ENCODE results near the gene NLGN1. TPM values are rescaled to one million over a fixed set of nuclear protein-coding genes. Genes with fewer than 3 reads are reported as not detected.
"Not testable (repeated sequence)": the region's sequence is repeated elsewhere in the genome, so short reads cannot be mapped to it uniquely, and the experiment has no call there.

NLGN1 gene
- total RNA-seq, 1 donor from 2014 or later, result 5.7 TPM

DNA sequence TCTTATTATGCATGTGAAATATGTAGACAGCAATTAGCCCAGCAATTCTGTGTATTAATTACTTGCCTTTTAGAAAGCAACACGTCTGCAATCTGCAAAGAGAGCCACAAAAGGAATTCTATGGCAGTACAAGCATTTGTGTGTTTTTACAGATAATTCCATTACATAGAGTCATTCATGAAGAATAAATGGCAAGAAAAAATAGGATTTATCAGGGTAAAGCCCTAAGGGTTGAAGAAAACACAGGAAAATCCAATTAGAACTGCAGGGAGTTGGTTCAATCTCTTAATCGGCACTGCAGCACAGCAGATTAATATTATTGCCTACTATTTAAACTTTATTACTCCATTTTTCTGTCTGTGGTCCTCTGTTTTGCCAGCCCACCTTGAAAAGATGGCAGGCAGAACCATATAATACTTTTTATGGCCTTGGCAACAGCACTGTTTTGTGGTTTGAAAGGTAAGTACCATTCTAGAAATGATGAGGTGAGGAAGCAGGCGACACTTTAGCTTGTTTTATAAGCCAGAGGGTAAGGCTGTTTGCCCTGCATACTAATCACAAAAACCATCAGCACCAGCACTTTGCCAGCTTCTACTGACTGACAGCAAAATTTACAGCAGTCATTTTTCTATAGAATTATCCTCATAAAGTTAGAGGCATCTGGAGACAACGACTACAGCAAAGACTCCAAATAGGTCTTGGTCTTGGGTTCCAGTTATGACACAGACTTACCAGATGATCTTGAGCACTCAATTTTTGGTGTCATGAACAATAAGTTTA lies 823.4 kb downstream of the NLGN1 start:
- Histone ChIP-seq H3K4me3 (ENCODE audit: low read length in 3 of 3) (no peak overlapping the region), H3K4me1 (ENCODE audit: control insufficient read depth in 3 of 3, insufficient read depth in 3 of 3, low read length in 3 of 3) (no peaks in the 10 kb centered on the region), H3K27me3 (ENCODE audit: control insufficient read depth in 3 of 3, insufficient read depth in 3 of 3, low read length in 3 of 3) (no peaks in the 10 kb centered on the region), H3K27ac (ENCODE audit: low read depth, low read length) (no peak overlapping the region), H3K9ac (ENCODE audit: low read depth in 1 of 3, low read length in 3 of 3) (no peak overlapping the region), H3K36me3 (ENCODE audit: control insufficient read depth in 3 of 3, insufficient read depth in 3 of 3, low read length in 3 of 3) (no peaks in the 10 kb centered on the region), H3K9me3 (ENCODE audit: control insufficient read depth in 3 of 3, low read length in 3 of 3) (no peaks in the 10 kb centered on the region)

DNA sequence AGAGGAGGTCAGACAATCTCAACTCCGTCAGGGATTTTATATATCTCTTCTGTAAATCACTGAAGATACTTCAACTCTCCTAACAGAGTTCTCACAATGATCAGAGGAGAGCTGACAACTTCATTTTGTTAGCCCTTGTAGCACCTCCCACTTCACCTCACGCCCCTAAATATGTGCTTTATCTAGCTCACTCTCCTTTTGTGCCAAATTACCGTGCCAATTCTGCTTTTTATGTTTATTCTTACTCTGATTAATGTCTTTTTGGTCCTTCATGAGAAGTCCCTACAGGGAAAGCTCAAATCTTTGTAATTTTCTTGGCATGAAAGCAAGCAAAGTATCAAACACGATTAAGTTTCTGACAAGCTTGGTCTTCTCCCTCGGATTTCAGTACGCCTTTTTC lies 825.5 kb downstream of the NLGN1 start:
- Histone ChIP-seq H3K27me3 (ENCODE audit: control insufficient read depth in 3 of 3, insufficient read depth in 3 of 3, low read length in 3 of 3) (no peaks in the 10 kb centered on the region), H3K4me1 (ENCODE audit: control insufficient read depth in 3 of 3, insufficient read depth in 3 of 3, low read length in 3 of 3) (no peaks in the 10 kb centered on the region), H3K36me3 (ENCODE audit: control insufficient read depth in 3 of 3, insufficient read depth in 3 of 3, low read length in 3 of 3) (no peaks in the 10 kb centered on the region), H3K27ac (ENCODE audit: low read depth, low read length) (no peak overlapping the region), H3K9me3 (ENCODE audit: control insufficient read depth in 3 of 3, low read length in 3 of 3) (no peaks in the 10 kb centered on the region), H3K9ac (ENCODE audit: low read depth in 1 of 3, low read length in 3 of 3) (no peak overlapping the region), H3K4me3 (ENCODE audit: low read length in 3 of 3) (no peak overlapping the region)

DNA sequence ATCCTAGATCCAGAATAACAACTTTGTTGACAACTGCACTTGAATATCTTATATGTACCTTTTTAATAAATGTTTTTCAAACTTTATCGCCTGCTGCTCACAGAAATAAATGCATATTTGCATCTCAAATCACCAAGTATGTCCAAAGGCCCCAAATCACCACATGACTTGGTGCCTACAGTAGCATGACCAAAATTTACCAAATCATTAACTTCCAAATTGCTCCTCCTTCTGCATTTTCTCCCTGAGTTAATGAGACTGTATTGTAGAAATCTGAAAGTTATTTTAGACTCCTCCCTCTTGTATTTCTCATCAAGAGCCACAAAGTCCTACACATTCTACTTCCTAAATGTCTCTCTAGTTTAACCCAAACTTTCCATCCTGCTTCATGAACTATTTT lies 826.1 kb downstream of the NLGN1 start:
- Histone ChIP-seq H3K9ac (ENCODE audit: low read depth in 1 of 3, low read length in 3 of 3) (no peak overlapping the region), H3K9me3 (ENCODE audit: control insufficient read depth in 3 of 3, low read length in 3 of 3) (no peaks in the 10 kb centered on the region), H3K4me3 (ENCODE audit: low read length in 3 of 3) (no peak overlapping the region), H3K27ac (ENCODE audit: low read depth, low read length) (no peak overlapping the region), H3K36me3 (ENCODE audit: control insufficient read depth in 3 of 3, insufficient read depth in 3 of 3, low read length in 3 of 3) (no peaks in the 10 kb centered on the region), H3K27me3 (ENCODE audit: control insufficient read depth in 3 of 3, insufficient read depth in 3 of 3, low read length in 3 of 3) (no peaks in the 10 kb centered on the region), H3K4me1 (ENCODE audit: control insufficient read depth in 3 of 3, insufficient read depth in 3 of 3, low read length in 3 of 3) (no peaks in the 10 kb centered on the region)

DNA sequence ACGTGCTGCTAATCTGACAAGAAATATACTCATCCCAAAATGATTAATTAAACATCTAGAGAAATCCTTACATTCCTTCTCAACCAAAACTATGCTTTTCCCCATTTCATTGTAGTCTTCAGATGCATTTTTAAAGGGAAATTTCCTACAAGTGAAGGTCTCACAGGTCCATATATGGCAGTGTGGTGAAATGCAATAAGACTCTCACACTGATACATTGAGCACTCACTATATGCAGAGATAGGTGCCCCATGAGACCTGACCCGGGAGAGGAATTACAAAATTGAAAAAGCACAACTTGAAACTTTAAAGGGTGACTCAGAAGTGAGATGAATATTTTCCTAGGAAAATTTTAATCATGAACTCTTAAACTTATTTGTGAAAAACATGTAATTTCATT lies 832.4 kb downstream of the NLGN1 start:
- H3K27ac ChIP-seq (ENCODE audit: low read depth, low read length), result no peak overlapping the region

DNA sequence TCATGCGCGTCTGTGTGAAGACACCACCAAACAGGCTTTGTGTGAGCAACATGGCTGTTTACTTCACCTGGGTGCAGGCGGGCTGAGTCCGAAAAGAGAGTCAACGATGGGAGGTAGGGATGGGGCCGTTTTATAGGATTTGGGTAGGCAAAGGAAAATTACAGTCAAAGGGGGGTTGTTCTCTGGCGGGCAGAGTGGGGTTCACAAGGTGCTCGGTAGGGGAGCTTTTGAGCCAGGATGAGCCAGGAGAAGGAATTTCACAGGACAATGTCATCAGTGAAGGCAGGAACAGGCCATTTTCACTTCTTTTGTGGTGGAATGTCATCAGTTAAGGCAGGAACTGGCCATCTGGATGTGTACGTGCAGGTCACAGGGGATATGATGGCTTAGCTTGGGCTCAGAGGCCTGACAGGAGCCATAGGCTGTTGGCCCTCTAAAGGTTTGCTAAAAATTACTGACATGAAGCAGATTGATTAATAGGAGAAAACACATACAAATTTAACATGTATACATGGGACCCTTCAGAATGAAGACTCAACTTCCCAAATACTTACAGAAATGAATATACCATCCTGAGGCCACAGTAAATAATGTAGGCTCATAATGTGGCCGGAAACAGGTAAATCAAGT lies 834.6 kb downstream of the NLGN1 start:
- not testable (repeated sequence) for H3K4me3 ChIP-seq (ENCODE audit: low read length in 3 of 3); H3K36me3 ChIP-seq (ENCODE audit: control insufficient read depth in 3 of 3, insufficient read depth in 3 of 3, low read length in 3 of 3); H3K27me3 ChIP-seq (ENCODE audit: control insufficient read depth in 3 of 3, insufficient read depth in 3 of 3, low read length in 3 of 3); H3K9me3 ChIP-seq (ENCODE audit: control insufficient read depth in 3 of 3, low read length in 3 of 3); H3K27ac ChIP-seq (ENCODE audit: low read depth, low read length); H3K9ac ChIP-seq (ENCODE audit: low read depth in 1 of 3, low read length in 3 of 3); H3K4me1 ChIP-seq (ENCODE audit: control insufficient read depth in 3 of 3, insufficient read depth in 3 of 3, low read length in 3 of 3)

More for the DNA sequence above, 832.4 kb downstream of the NLGN1 start:
- no peaks in the 10 kb centered on the region for H3K27me3 ChIP-seq (ENCODE audit: control insufficient read depth in 3 of 3, insufficient read depth in 3 of 3, low read length in 3 of 3)
- no peaks in the 10 kb centered on the region for H3K36me3 ChIP-seq (ENCODE audit: control insufficient read depth in 3 of 3, insufficient read depth in 3 of 3, low read length in 3 of 3)
- no peaks in the 10 kb centered on the region for H3K4me1 ChIP-seq (ENCODE audit: control insufficient read depth in 3 of 3, insufficient read depth in 3 of 3, low read length in 3 of 3)
- H3K4me3 ChIP-seq (ENCODE audit: low read length in 3 of 3), result no peak overlapping the region
- no peaks in the 10 kb centered on the region for H3K9me3 ChIP-seq (ENCODE audit: control insufficient read depth in 3 of 3, low read length in 3 of 3)
- no peak overlapping the region for H3K9ac ChIP-seq (ENCODE audit: low read depth in 1 of 3, low read length in 3 of 3)

DNA sequence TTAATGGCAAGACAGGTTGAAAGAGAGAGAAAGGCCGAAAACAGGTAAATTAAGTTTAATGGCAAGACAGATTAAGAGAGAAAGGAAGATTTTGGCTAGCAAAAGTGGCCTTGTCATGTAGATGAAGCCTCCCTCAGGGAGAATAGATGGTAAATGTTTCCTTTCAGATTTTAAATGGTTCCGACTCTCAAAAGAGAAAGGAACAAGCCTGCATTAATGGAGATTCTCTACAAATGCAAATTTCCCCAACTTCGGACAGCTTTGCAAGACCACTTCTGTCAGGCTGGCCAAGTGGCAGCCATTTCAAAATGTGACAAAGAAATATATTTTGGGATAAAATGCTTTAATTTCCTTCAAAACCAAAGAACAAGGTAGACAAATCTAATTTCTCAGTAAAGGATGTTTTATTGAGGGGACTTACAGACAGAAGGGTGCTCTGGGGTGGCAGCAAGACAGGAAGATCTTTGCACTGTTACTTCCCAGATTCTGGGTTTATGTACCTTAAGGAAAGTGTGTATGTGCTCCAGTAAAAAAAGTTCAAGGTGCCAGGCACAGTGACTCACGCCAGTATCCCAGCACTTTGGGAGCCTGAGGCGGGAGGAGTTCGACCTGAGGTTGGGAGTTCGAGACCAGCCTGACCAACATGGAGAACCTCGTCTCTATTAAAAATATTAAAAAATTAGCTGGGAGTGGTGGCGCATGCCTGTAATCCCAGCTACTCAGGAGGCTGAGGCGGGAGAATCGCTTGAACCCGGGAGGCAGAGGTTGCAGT lies 835.3 kb downstream of the NLGN1 start:
- no peaks in the 10 kb centered on the region for H3K27me3 ChIP-seq (ENCODE audit: control insufficient read depth in 3 of 3, insufficient read depth in 3 of 3, low read length in 3 of 3)
- H3K36me3 ChIP-seq (ENCODE audit: control insufficient read depth in 3 of 3, insufficient read depth in 3 of 3, low read length in 3 of 3), result no peaks in the 10 kb centered on the region
- H3K4me1 ChIP-seq (ENCODE audit: control insufficient read depth in 3 of 3, insufficient read depth in 3 of 3, low read length in 3 of 3), result no peaks in the 10 kb centered on the region
- no peak overlapping the region for H3K9ac ChIP-seq (ENCODE audit: low read depth in 1 of 3, low read length in 3 of 3)
- no peak overlapping the region for H3K4me3 ChIP-seq (ENCODE audit: low read length in 3 of 3)
- H3K9me3 ChIP-seq (ENCODE audit: control insufficient read depth in 3 of 3, low read length in 3 of 3), result no peaks in the 10 kb centered on the region
- H3K27ac ChIP-seq (ENCODE audit: low read depth, low read length), result no peak overlapping the region

DNA sequence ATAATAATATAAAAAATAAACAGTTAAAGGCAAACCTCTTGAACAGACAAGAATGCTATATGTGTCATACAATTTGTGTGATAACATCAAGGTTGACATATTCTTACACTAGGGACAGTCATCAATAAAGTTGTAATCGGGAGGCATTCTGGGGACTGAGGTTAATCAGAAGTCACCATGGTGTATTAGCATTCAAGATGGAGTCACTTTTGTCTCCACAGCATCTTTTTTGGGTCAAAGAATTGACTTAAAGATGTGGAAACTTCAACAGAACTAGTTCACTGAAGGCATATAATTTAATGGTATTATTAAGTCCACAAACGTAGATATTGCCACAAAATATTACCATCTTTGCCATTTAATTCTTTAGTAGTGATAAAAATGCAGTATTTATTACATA lies 836.0 kb downstream of the NLGN1 start:
- Histone ChIP-seq H3K4me1 (ENCODE audit: control insufficient read depth in 3 of 3, insufficient read depth in 3 of 3, low read length in 3 of 3) (no peaks in the 10 kb centered on the region), H3K9me3 (ENCODE audit: control insufficient read depth in 3 of 3, low read length in 3 of 3) (no peaks in the 10 kb centered on the region), H3K27ac (ENCODE audit: low read depth, low read length) (no peak overlapping the region), H3K27me3 (ENCODE audit: control insufficient read depth in 3 of 3, insufficient read depth in 3 of 3, low read length in 3 of 3) (no peaks in the 10 kb centered on the region), H3K4me3 (ENCODE audit: low read length in 3 of 3) (no peak overlapping the region), H3K9ac (ENCODE audit: low read depth in 1 of 3, low read length in 3 of 3) (no peak overlapping the region), H3K36me3 (ENCODE audit: control insufficient read depth in 3 of 3, insufficient read depth in 3 of 3, low read length in 3 of 3) (no peaks in the 10 kb centered on the region)

DNA sequence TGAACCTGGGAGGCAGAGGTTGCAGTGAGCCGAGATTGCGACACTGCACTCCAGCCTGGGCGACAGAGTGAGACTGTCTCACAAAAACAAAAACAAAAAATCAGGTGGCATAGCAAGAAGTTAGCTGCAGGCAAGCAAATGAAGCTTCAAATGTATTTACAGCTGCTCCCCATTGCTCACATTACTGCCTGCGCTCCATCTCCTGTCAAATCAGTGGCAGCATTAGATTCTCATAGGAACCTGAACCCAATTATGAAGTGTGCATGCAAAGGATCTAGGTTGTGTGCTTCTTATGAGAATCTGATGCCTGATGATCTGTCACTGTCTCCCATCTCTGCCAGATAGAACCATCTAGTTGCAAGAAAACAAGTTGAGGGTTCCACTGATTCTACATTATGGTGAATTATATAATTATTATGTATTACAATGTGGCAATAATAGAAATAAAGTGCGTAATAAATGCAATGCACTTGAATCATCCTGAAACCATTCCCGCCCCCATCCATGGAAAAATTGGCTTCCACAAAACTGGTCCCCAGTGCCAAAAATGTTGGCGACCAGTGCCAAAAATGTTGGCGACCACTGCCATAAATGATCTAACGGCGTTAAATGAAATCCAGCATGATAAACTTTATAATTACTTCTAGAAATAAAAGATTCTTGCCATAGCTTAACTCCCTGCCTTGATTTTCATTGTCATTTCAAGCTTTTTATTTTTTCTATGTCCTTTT lies 844.9 kb downstream of the NLGN1 start:
- Histone ChIP-seq H3K36me3 (ENCODE audit: control insufficient read depth in 3 of 3, insufficient read depth in 3 of 3, low read length in 3 of 3) (no peaks in the 10 kb centered on the region), H3K9me3 (ENCODE audit: control insufficient read depth in 3 of 3, low read length in 3 of 3) (no peaks in the 10 kb centered on the region), H3K27ac (ENCODE audit: low read depth, low read length) (no peak overlapping the region), H3K9ac (ENCODE audit: low read depth in 1 of 3, low read length in 3 of 3) (no peak overlapping the region), H3K27me3 (ENCODE audit: control insufficient read depth in 3 of 3, insufficient read depth in 3 of 3, low read length in 3 of 3) (no peaks in the 10 kb centered on the region), H3K4me1 (ENCODE audit: control insufficient read depth in 3 of 3, insufficient read depth in 3 of 3, low read length in 3 of 3) (no peaks in the 10 kb centered on the region), H3K4me3 (ENCODE audit: low read length in 3 of 3) (no peak overlapping the region)

DNA sequence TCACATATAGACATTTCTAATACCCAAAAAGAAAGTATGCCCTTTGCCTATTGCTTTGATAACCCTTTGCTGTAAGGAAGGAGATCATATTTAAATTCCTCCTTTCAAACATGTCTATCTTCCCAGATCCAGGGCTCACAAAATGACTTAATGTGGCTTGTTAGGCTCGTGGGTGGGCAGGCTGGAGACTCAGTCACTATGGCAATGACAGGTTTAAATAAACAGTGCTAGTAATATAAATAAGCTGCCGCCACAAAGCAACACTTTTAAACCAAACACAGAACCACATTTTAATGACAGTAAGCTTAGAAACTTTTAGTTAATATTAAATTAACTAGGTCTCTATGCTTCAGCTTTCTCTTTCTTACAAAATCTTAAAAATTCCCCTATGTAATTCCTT lies 845.6 kb downstream of the NLGN1 start:
- Histone ChIP-seq H3K27ac (ENCODE audit: low read depth, low read length) (no peak overlapping the region), H3K4me3 (ENCODE audit: low read length in 3 of 3) (no peak overlapping the region), H3K9ac (ENCODE audit: low read depth in 1 of 3, low read length in 3 of 3) (no peak overlapping the region), H3K4me1 (ENCODE audit: control insufficient read depth in 3 of 3, insufficient read depth in 3 of 3, low read length in 3 of 3) (no peaks in the 10 kb centered on the region), H3K9me3 (ENCODE audit: control insufficient read depth in 3 of 3, low read length in 3 of 3) (no peaks in the 10 kb centered on the region), H3K27me3 (ENCODE audit: control insufficient read depth in 3 of 3, insufficient read depth in 3 of 3, low read length in 3 of 3) (no peaks in the 10 kb centered on the region), H3K36me3 (ENCODE audit: control insufficient read depth in 3 of 3, insufficient read depth in 3 of 3, low read length in 3 of 3) (no peaks in the 10 kb centered on the region)
